SK-N-SH (cell line): Measurements from ENCODE around the gene VIPR2. TPM values are rescaled to one million over a fixed set of nuclear protein-coding genes. Genes with fewer than 3 reads are reported as not detected.

Source experiments
- CTCF ChIA-PET: fragments of 300-600, 350-600 bp; formaldehyde crosslinking; extraction: SDS; loops from one replicate; lab custom pipeline; 2021; lab: Yijun Ruan, JAX
- POLR2A ChIA-PET: fragments of 350-600 bp; sonication (Branson Sonifier 250); formaldehyde crosslinking; extraction: SDS; loops from one replicate; lab custom pipeline; 2020; ENCODE audit warnings: antibody characterized with exemption, inconsistent platforms; lab: Yijun Ruan, JAX
- DNase-seq: peaks from one replicate; pipeline ENCODE4 v3.0.0; 2012
- H2AFZ ChIP-seq: fragments of 200-600 bp; sonication (generic); 2 replicates; pipeline ENCODE4 v1.8.1; 2016; ENCODE audit warnings: antibody characterized with exemption, mild to moderate bottlenecking, low read depth
- H3F3A ChIP-seq: fragments of 200-600 bp; sonication (generic); replicated peaks from 2 replicates; pipeline ENCODE3; 2016; ENCODE audit warnings: antibody characterized with exemption, mild to moderate bottlenecking; ENCODE audit not compliant: insufficient read depth
- H3K27ac ChIP-seq, 2 experiments: fragments of 200-500 bp in 1 of 2; fragments of 200-600 bp in 1 of 2; sonication (Bioruptor generic) in 1 of 2; sonication (generic), shearing (Covaris generic) in 1 of 2; 2 replicates each; pipeline versions ENCODE4 v1.5.1 to v1.6.1; 2014 to 2016; ENCODE audit warnings: low read depth in 2 of 2, inconsistent platforms in 1 of 2, low read length in 1 of 2, mild to moderate bottlenecking in 1 of 2, mixed read lengths in 1 of 2
- H3K27me3 ChIP-seq: fragments of 200-600 bp; sonication (generic), shearing (Covaris generic); 2 replicates; pipeline ENCODE4 v1.6.1; 2016; ENCODE audit warnings: mixed run types; ENCODE audit not compliant: insufficient read depth
- H3K36me3 ChIP-seq, 2 experiments: fragments of 200-500 bp in 1 of 2; fragments of 200-600 bp in 1 of 2; sonication (Bioruptor generic) in 1 of 2; sonication (generic) in 1 of 2; replicated peaks in 1 of 2; 2 replicates each; pipeline versions ENCODE3 to v1.5.1; 2014 to 2016; ENCODE audit warnings: low read length in 1 of 2, mild to moderate bottlenecking in 1 of 2; ENCODE audit not compliant: insufficient read depth in 2 of 2, control insufficient read depth in 1 of 2
- H3K4me1 ChIP-seq, 2 experiments: fragments of 200-500 bp in 1 of 2; fragments of 200-600 bp in 1 of 2; sonication (Bioruptor generic) in 1 of 2; sonication (generic), shearing (Covaris generic) in 1 of 2; 2 replicates each; pipeline versions ENCODE4 v1.5.1 to v1.6.1; 2014 to 2016; ENCODE audit warnings: low read depth in 1 of 2, low read length in 1 of 2, mixed run types in 1 of 2; ENCODE audit not compliant: insufficient read depth in 2 of 2, control insufficient read depth in 1 of 2
- H3K4me2 ChIP-seq: fragments of 200-600 bp; sonication (generic), shearing (Covaris generic); 2 replicates; pipeline ENCODE4 v1.6.1; 2017; ENCODE audit warnings: mixed run types
- H3K4me3 ChIP-seq, 2 experiments: fragments of 200-500 bp in 1 of 2; fragments of 200-600 bp in 1 of 2; sonication (Bioruptor generic) in 1 of 2; sonication (generic), shearing (Covaris generic) in 1 of 2; 2 replicates each; pipeline versions ENCODE4 v1.5.1 to v1.8.1; 2014 to 2016; ENCODE audit warnings: low read depth in 2 of 2, inconsistent platforms in 1 of 2, low read length in 1 of 2, mild to moderate bottlenecking in 1 of 2, mixed read lengths in 1 of 2, moderate library complexity in 1 of 2
- H3K79me2 ChIP-seq: fragments of 200-600 bp; sonication (generic); 2 replicates; pipeline ENCODE4 v1.8.1; 2017; ENCODE audit warnings: mild to moderate bottlenecking; ENCODE audit not compliant: insufficient read depth
- H3K9ac ChIP-seq: fragments of 200-600 bp; sonication (generic); 2 replicates; pipeline ENCODE4 v1.6.1; 2017; ENCODE audit warnings: mixed run types
- H3K9me2 ChIP-seq: fragments of 200-600 bp; sonication (generic); 2 replicates; pipeline ENCODE4 v1.6.1; 2017; ENCODE audit warnings: mixed run types
- H3K9me3 ChIP-seq: fragments of 200-600 bp; sonication (generic); 2 replicates; pipeline ENCODE4 v1.6.1; 2017; ENCODE audit warnings: mixed run types, mild to moderate bottlenecking, moderate library complexity
- H4K20me1 ChIP-seq: fragments of 200-600 bp; sonication (generic); 2 replicates; pipeline ENCODE4 v1.6.1; 2017; ENCODE audit warnings: mild to moderate bottlenecking, mixed run types; ENCODE audit not compliant: insufficient read depth
- FOSL2 ChIP-seq: IDR thresholded peaks from 2 replicates; pipeline ENCODE4 v1.4.0; 2012; ENCODE audit warnings: low read depth, mild to moderate bottlenecking, moderate library complexity, borderline replicate concordance
- FOXM1 ChIP-seq: IDR thresholded peaks from 2 replicates; pipeline ENCODE4 v1.4.0; 2012; ENCODE audit warnings: low read depth, mild to moderate bottlenecking
- IRF3 ChIP-seq: fragments of 150-350 bp; IDR thresholded peaks from 2 replicates; pipeline ENCODE4 v1.6.1; 2016; ENCODE audit warnings: mild to moderate bottlenecking, low read depth, low read length
- NRF1 ChIP-seq: IDR thresholded peaks from 2 replicates; pipeline ENCODE4 v1.6.1; 2012; ENCODE audit warnings: low read depth, mild to moderate bottlenecking, low read length
- PBX3 ChIP-seq: IDR thresholded peaks from 2 replicates; pipeline ENCODE4; 2012
- RAD21 ChIP-seq: IDR thresholded peaks from 2 replicates; pipeline ENCODE4 v1.6.1; 2012; ENCODE audit warnings: mild to moderate bottlenecking, low read length
- RFX5 ChIP-seq: IDR thresholded peaks from 2 replicates; pipeline ENCODE4 v1.6.1; 2012; ENCODE audit warnings: mild to moderate bottlenecking, improper control_type of control experiment, low read length
- RXRA ChIP-seq: IDR thresholded peaks from 2 replicates; pipeline ENCODE4 v1.4.0; 2012; ENCODE audit warnings: low read depth, mild to moderate bottlenecking, borderline replicate concordance
- TEAD4 ChIP-seq: IDR thresholded peaks from 2 replicates; pipeline ENCODE4 v1.4.0; 2012; ENCODE audit warnings: mild to moderate bottlenecking, borderline replicate concordance; ENCODE audit not compliant: insufficient read depth
- WGBS: methylation state at CpG from one replicate; pipeline ENCODE4 v1.1.6; 2017; ENCODE audit warnings: low lambda C conversion rate; 5-methylcytosine and 5-hydroxymethylcytosine counted together
- polyA plus RNA-seq, 3 experiments: library from polyadenylated mRNA; depleted of rRNA; stranded (reverse); fragments of >200 nt; gene quantifications; 2 replicates each; pipeline ENCODE4 v1.2.3, GENCODE V29; 2012

The VIPR2 gene
- polyA plus RNA-seq, 1 of the 3 experiments (the other 2 are of a cell fraction): not detected

- Histone ChIP-seq H3K4me1 (no peaks in the 10 kb centered on the region; a peak in 1 of 4 replicates), H3K4me2 (no peak overlapping the region), H2AFZ (no peak overlapping the region), H3K36me3 (no peaks in the 10 kb centered on the region), H3K4me3 (no peak overlapping the region), H3K9ac (no peak overlapping the region), H3K9me2 (peaks cover under 1% of the 10 kb centered on the region; the same call in 1 of the 2 replicates), H3K9me3 (no peaks in the 10 kb centered on the region), H3F3A (no peaks in the 10 kb centered on the region), H3K27ac (no peak overlapping the region), H3K27me3 (no peaks in the 10 kb centered on the region)
- CTCF ChIA-PET: interaction anchor here (0.8 to 1.0 kb wide), 3 partner anchors 11 to 13 kb away, joined by 3 to 6 read pairs (median 4); no protein-coding TSS in a partner anchor
- WGBS: 46% methylated on average over 10 of the region's 10 CpGs
- POLR2A ChIA-PET: no interaction called here
- DNase-seq: no peak
- no peak for TF ChIP-seq FOSL2
- TF ChIP-seq RAD21: no peak
- no peak for TF ChIP-seq NRF1
- no peak for TF ChIP-seq FOXM1
- TF ChIP-seq PBX3: no peak
- TF ChIP-seq, all 33 proteins: peak for 0
- no peaks in the 10 kb centered on the region for H3K79me2 ChIP-seq
- H4K20me1 ChIP-seq: no peaks in the 10 kb centered on the region
These were observed 15.9 kb downstream of the VIPR2 start for GRCh38 chr7:159128767-159129166.

- CTCF ChIA-PET: interaction anchor here (0.8 to 1.0 kb wide), 3 partner anchors 12 to 14 kb away, joined by 3 to 6 read pairs (median 4); no protein-coding TSS in a partner anchor
These were observed 16.7 kb downstream of the VIPR2 start for GRCh38 chr7:159127691-159128642.

More at GRCh38 chr7:159127691-159128642, 16.7 kb downstream of the VIPR2 start:
- no peaks in the 10 kb centered on the region for H3K36me3 ChIP-seq
- no peaks in the 10 kb centered on the region for H4K20me1 ChIP-seq
- H3K4me2 ChIP-seq: no peak overlapping the region
- H3K9ac ChIP-seq: no peak overlapping the region
- DNase-seq: no peak
- 53% methylated on average over 13 of the region's 16 CpGs for WGBS
- H2AFZ ChIP-seq: no peak overlapping the region
- POLR2A ChIA-PET: no interaction called here
- no peaks in the 10 kb centered on the region for H3F3A ChIP-seq
- H3K9me2 ChIP-seq: no peaks in the 10 kb centered on the region
- no peaks in the 10 kb centered on the region for H3K9me3 ChIP-seq
- H3K79me2 ChIP-seq: no peaks in the 10 kb centered on the region
- H3K27me3 ChIP-seq: no peaks in the 10 kb centered on the region
- H3K27ac ChIP-seq: no peak overlapping the region
- TF ChIP-seq RXRA (no peak), IRF3 (no peak), PBX3 (no peak), TEAD4 (no peak), FOXM1 (no peak), RFX5 (no peak), FOSL2 (no peak)
- no peak overlapping the region for H3K4me3 ChIP-seq
- H3K4me1 ChIP-seq: no peaks in the 10 kb centered on the region; a peak in 1 of 4 replicates
